GM19023 (cell line): ENCODE data around the gene SDK1.
"Not testable (repeated sequence)": the region's sequence is repeated elsewhere in the genome, so short reads cannot be mapped to it uniquely, and the experiment has no call there.

Experiments used
- ATAC-seq: cut with Tn5 transposase; IDR thresholded peaks from one replicate; pipeline ENCODE4 v1.9.1; 2021; ENCODE audit warnings: mild to moderate bottlenecking, moderate library complexity; ENCODE audit not compliant: unreplicated experiment

SDK1 gene

DNA sequence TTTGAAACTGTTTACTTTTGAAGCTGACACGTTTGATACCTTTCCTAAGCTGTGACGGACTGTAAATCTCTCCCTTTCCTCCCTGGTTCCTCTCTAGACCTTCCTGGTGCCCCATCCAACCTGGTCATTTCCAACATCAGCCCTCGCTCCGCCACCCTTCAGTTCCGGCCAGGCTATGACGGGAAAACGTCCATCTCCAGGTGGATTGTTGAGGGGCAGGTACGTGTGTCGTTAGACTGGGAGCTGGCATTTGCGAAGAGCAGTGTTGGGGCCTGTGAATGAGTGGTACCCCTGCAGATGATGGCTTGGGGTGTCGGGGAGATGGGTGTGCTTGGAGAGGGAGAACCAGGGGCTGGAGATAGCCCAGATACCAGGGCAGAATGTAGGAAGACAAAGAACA is 778.3 kb downstream of the SDK1 start:
- no peak for ATAC-seq

GRCh38 chr7:4079956-4080355 is 778.9 kb downstream of the SDK1 start:
- no peak for ATAC-seq

GRCh38 chr7:4080954-4081353 is 779.9 kb downstream of the SDK1 start:
- ATAC-seq, result no peak

DNA sequence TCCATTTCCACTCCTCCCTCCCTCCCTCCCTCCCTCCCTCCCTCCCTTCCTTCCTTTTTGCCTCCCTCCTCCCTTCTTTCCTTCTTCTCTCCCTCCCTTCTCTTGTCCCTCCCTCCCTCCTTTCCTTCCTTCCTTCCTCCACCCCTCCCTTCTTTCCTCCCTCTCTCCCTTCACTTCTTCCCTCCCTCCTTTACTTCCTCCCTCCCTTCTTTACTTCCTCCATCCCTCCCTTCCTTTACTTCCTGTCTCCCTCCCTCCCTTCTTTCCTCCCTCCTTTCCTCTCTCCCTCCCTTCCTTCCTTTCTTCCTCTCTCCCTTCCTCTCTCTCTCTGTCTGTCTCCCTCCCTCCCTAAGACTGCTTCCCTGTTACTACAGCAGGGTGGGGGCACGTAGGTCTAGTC is 782.5 kb downstream of the SDK1 start:
- ATAC-seq, result no peak

DNA sequence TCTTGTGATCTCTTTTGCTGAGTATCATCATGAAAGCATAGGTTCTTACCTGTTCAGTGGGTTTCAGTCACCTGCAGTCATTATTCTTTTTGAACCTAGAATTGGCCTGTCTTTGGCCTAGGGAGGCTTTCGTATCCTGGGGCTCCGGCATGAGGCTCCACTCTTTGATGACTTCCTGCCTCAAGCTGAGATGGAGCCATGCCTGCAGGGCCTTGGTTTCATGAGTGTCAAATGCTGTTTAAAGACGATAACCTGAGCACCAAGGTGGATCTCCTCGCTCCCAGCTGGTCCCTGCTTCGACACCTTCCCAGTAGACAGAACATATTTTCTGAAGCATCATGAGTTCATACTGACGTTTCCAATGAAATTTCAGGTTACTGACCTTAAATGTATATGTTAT is 783.2 kb downstream of the SDK1 start:
- no peak for ATAC-seq

DNA sequence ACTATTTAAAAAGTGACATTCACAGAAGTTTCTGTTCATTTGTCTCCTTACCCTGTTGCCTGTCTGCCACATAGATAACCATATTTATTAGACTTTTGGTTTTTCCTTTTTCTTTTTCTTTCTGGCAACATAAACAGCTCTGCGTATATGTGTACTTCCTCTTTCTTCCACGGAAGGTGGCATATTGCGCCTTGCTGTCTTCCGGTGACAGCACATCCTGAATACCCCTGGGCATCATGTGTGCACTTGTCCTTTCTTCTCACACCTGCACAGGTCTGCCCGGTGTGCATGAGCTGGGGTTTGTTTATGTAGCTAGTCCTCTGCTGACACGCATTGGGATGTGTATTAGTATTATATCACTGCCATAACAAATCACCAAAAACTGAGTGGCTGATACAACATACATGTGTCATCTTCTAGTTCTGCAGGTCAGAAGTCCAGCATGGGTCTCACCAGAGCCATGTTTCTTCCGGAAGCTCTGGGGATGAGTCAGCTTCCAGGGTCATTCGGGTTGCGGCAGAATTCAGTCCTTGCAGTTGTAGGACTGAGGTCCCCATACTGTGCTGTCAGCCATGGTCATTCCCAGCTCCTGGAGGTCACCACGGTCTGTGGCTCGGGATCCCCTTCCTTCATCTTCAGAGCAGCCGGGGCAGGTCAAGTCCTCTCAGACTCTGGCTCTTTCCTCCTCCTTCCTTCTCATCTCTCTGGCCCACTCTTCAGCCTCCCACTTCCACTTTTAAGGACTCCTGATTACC is 785.1 kb downstream of the SDK1 start:
- ATAC-seq, result no peak

- ATAC-seq, result no peak
Measured at GRCh38 chr7:4086723-4087122, 785.7 kb downstream of the SDK1 start.

- no peak for ATAC-seq
Measured at GRCh38 chr7:4091767-4092166, 790.7 kb downstream of the SDK1 start.

- ATAC-seq, result no peak
Measured at GRCh38 chr7:4093035-4093434, 792.0 kb downstream of the SDK1 start.

- ATAC-seq, result no peak
Measured at GRCh38 chr7:4093483-4093882, 792.4 kb downstream of the SDK1 start.

DNA sequence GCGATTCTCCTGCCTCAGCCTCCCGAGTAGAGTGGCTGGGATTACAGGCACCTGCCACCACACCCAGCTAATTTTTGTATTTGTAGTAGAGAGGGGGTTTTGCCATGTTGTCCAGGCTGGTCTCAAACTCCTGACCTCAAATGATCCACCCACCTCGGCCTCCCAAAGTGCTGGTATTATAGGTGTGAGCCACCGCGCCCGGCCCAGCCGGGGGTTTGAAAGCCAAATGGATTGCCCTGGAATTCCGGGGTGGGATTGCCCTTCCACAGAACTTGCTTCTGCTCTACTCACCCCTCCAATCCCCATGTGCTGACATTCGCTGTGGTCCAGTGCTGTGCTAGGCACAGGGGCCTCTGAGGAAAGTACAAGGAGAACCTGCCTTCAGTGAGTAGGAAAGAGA is 793.1 kb downstream of the SDK1 start:
- not testable (repeated sequence) for ATAC-seq

GRCh38 chr7:4097001-4097609 is 796.1 kb downstream of the SDK1 start:
- ATAC-seq, result no peak

DNA sequence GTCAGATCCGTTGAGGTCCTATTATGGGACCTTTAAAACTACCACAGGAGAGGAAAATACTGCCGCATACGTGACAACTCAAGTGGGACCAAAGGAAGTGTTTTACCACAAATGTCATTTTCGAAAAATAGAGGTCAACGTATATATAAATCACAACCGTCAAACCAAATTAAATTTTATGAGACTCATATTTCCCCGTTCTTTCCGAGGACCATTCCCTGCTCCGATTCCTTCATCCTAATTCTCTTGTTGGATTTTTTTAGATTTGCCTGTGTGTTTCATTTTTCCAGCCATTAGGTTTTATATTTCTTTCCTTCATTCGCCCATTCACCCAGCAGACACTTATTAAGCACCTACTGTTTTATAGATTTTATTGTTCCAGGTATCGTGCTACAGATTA is 797.1 kb downstream of the SDK1 start:
- ATAC-seq, result no peak

- no peak for ATAC-seq
Measured at GRCh38 chr7:4099651-4100050, 798.6 kb downstream of the SDK1 start.

- ATAC-seq, result no peak
Measured at GRCh38 chr7:4100148-4100547, 799.1 kb downstream of the SDK1 start.

DNA sequence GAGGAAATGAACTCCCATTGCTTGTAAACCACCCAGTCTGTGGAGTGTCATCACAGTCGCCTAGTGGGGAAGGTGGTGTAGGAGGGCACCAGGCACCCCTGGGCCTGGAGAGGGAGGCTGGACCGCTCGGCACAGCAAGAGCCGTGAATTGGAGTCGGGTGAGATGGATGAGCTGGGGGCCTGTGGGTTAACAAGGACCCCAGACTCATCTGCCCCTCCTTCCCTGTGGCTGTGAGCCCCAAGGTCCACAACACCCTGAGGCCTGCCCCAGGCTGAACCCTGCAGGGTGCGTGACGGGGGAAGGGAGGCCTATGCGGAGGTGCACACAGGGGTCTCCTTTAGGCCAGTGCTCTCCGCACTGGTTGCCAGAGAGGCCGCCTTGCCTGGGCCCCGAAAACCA is 799.6 kb downstream of the SDK1 start:
- no peak for ATAC-seq

DNA sequence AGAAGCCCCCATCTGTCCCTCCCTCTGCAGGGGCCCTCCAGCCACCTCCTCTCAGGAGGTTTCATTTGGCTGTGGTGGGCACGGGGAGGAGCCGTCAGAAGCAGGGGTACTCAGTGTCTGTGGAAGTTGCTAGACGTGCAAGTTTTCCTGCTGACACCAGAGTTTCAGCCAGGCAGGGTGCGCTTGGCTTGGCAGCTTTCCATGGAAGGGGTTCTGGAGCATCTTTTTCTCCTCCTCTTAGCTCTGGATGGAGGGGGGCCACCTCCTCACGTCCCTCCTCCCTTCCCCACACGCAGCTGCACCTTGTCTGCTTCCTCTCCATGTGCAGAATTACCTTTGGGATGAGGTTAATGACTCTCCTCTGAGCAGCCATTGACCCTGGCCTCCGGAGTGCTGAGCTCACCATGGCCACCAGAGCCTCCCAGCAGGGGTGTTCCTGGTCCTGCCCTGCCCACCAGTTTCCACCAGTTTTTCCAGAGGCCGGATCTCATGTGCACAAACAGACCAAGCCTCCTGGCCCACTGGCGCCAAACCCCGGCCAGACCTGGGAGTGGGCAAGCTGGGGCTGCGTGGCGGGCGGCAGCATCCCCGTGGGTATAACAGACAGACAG is 801.3 kb downstream of the SDK1 start:
- ATAC-seq, result no peak

- no peak for ATAC-seq
Measured at GRCh38 chr7:4103352-4104091, 802.5 kb downstream of the SDK1 start.

GRCh38 chr7:4107839-4108238 is 806.8 kb downstream of the SDK1 start:
- no peak for ATAC-seq

GRCh38 chr7:4108951-4109350 is 807.9 kb downstream of the SDK1 start:
- no peak for ATAC-seq

- no peak for ATAC-seq
Measured at GRCh38 chr7:4109481-4110110, 808.5 kb downstream of the SDK1 start.
